Ramos (cell line): ENCODE results near the gene UAP1L1.

Experiments
- in situ Hi-C: fragments of 300-500 bp; cut with MboI; formaldehyde crosslinking; loops from one replicate; pipeline ENCODE4 v1.14.3; 2022; ENCODE audit warnings: low sequenced_read_pairs; ENCODE audit not compliant: unreplicated experiment

The UAP1L1 gene

GRCh38 chr9:137084526-137084925 lies 7.2 kb downstream of the UAP1L1 start:
- in situ Hi-C loops, result no loop called here

GRCh38 chr9:137085920-137086530 lies 8.7 kb downstream of the UAP1L1 start:
- in situ Hi-C loops, result no loop called here

GRCh38 chr9:137086531-137087408 lies 9.5 kb downstream of the UAP1L1 start, which contains the start of gene MAN1B1:
TSS of gene MAN1B1 (plus strand) at chr9:137086985. CDS start at chr9:137087000, 15 bp downstream.
- in situ Hi-C loops, result no loop called here

GRCh38 chr9:137087409-137087925 lies 10.2 kb downstream of the UAP1L1 start:
- in situ Hi-C loops, result no loop called here

- in situ Hi-C loops, result no loop called here
Observed at GRCh38 chr9:137088121-137088520, 10.8 kb downstream of the UAP1L1 start.

GRCh38 chr9:137089232-137089947 lies 12.1 kb downstream of the UAP1L1 start:
- in situ Hi-C loops, result no loop called here

DNA sequence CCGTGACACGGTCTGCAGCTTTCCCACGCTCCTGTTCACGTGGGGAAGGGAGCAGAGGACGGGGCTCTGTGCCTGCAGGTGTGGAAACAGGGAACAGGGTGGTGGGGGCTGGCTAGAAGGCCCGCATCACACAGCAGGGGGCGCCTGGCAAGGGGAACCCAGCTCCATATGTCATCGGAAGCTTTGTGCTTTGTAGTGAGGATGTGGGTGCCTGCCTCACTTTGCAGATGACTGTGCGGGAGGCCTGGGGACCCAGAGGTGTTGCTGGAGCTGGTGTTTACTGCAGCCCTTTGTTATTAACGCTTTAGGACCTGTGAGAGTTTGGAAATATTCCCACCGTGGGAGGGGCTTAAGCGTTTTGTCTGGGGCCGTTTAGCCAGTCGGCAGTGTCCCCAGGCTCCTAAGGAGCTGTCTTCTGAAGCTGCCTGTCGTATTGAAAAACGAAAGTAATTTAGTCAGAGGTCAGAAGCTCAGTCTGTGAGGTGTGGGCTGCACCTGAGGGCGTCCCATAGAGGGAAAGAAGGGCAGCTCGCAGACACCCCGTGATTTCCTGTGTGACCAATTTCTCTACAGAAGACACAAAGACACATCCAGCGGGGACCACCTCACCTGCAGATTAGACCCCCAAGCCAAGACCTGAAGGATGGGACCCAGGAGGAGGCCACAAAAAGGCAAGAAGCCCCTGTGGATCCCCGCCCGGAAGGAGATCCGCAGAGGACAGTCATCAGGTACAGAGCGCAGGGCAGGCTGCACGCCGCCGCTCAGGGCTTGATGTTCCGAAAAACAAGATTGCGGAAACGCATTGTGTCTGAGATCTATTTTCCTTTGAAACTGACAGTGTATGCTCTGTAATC lies 18.6 kb downstream of the UAP1L1 start:
- in situ Hi-C loops, result no loop called here

DNA sequence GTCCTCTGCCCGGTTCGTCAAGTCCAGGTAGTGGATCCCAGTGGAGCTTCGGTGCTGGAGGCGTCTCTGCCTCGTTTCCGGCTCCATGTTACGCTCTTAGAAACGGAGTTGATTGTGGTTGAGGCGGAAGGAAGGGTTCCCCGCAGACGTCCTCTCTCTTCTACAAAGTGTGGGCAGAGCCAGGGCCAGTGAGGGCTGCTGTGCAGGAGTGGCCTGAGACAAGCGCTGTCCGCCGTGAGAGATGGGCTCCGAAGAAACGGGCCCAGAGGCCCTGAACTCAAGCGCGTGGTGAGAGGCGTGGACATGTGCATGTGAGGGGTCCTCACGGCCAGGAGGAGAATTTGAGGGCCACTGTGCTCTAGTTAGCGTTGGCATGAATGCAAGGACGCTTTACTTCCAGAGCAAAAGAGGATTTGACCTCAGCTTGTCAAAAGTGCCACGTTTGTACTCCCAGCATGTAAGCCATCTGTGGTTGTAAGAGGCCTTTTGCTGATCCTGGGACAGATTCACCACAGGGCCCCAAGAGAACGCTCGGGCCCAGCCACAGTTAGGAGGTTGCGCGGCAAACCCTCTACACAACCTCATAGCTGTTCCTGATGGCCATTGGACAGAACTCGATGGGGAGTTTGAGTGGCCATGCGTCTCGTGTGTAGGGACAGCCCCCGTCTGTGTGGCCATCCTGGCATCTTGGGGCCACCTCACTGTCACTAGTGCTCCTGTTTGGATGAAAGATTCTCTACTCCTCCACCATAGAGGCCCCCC lies 19.6 kb downstream of the UAP1L1 start:
- in situ Hi-C loops, result no loop called here

DNA sequence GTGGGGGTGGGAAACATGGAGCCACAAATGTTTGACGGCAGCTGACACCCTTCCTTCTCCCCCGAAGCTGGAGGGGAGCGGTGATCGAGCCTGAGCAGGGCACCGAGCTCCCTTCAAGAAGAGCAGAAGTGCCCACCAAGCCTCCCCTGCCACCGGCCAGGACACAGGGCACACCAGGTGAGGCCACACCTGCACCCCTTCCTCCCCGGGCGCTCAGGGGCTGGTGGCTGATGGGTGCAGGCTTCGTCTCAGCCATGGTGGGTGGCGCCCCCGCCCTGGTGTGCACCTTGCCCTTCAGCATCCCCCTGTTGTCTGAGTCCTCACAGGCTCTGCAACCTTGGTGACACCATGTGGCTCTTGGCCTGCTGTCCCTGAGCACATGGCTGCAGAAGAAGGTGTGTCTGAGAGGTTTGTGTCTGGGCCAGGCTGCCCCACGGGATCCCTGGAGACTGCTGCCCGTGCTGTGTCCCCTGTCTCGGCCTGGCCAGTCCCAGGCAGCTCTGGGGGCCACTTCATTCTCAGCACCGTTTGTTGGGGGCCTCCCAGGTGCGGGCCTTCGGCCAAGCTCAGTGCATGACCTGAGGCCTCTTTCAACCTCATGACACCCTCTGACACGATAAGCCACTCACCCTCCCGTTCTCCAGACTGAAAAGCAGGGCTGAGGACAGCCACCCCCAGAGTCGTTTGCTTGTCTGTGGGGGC lies 20.6 kb downstream of the UAP1L1 start:
- in situ Hi-C loops, result no loop called here

DNA sequence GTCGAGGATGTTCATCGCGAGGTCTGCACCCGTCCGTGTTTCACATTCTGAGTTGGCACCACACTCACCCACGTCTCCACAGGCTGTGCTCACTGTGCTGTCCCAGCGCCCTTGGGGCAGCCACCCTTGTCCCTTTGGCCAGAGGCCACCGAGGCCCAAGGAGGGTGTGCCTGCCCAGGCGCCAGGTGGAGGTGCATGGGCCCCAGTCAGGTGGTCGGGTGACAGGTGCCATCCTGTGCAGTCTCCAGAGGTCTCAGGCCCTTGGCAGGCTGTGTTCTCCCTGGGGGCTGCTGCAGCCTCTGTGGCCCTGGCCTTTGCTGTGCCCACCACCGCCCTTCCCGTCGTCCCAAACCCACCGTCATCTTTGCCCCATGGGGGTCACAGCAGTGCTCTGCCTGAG lies 21.9 kb downstream of the UAP1L1 start:
- in situ Hi-C loops, result no loop called here

DNA sequence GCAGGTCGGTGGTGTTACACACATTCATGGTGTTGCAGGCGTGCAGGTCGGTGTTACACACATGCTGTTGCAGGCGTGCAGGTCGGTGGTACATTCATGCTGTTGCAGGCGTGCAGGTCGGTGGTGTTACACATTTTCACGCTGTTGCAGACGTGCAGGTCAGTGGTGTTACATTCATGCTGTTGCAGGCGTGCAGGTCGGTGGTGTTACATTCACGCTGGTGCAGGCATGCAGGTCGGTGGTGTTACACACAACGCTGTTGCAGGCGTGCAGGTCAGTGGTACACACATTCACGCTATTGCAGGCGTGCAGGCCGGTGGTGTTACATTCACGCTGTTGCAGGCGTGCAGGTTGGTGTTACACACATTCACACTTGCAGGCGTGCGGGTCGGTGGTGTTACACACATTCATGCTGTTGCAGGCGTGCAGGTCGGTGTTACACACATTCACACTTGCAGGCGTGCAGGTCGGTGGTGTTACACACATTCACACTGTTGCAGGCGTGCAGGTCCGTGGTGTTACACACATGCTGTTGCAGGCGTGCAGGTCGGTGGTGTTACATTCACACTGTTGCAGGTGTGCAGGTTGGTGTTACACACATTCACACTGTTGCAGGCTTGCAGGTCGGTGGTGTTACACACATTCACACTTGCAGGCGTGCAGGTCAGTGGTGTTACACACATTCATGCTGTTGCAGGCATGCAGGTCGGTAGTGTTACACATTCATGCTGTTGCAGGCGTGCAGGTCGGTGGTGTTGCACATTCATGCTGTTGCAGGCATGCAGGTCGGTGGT lies 26.1 kb downstream of the UAP1L1 start:
- in situ Hi-C loops, result no loop called here

GRCh38 chr9:137105814-137106661 lies 28.7 kb downstream of the UAP1L1 start:
- in situ Hi-C loops, result no loop called here

DNA sequence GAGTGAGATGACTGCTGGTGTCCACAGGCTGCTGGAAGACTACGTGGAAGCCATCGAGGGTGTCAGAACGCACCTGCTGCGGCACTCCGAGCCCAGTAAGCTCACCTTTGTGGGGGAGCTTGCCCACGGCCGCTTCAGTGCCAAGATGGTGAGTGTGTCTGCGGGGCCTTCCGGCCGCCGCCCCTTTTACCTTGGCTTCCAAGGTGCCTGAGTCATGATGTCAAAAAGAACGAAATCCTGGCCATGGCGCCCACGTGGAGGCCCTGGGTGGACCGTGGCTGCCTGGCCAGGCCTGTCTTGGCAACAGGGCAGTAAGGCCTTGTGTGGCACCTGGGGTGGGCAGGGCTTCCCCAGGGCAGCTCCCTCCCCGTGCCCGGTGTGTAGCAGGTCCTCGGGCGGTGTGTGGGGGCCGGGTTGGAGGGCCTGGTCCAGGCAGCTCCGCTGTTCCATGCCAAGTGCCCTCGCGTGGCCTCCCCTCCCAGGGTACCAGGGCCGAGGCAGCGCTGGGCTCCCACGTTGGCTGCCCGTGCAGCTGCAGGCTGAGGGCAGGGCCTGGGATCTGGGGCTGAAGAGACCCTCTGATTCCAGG lies 29.4 kb downstream of the UAP1L1 start:
- in situ Hi-C loops, result no loop called here

GRCh38 chr9:137107312-137107921 lies 30.1 kb downstream of the UAP1L1 start:
- in situ Hi-C loops, result no loop called here

GRCh38 chr9:137107982-137108381 lies 30.7 kb downstream of the UAP1L1 start:
- in situ Hi-C loops, result no loop called here

GRCh38 chr9:137108608-137109249 lies 31.4 kb downstream of the UAP1L1 start:
- in situ Hi-C loops, result no loop called here
